ENCODE results near the gene PP2D1. TPM values are rescaled to one million over a fixed set of nuclear protein-coding genes. Genes with fewer than 3 reads are reported as not detected.

The PP2D1 gene
- total and polyA plus RNA-seq, 9 of the 15 experiments (the other 6 are each of a cell fraction or from before 2014, with no cell fraction given) = 0.07 to 0.10 TPM; not detected in 7

- TF ChIP-seq ZNF696 (CRISPR knock-in tag; conservative IDR thresholded peaks at IDR 0.05) (no peak), ZNF408 (CRISPR knock-in tag; IDR thresholded peaks at IDR 0.05; ENCODE audit: low read depth) (no peak), HMG20A (CRISPR knock-in tag; conservative IDR thresholded peaks at IDR 0.05) (no peak), EP400 (IDR thresholded peaks at IDR 0.05) (peak; percentile 77), RBM39 (optimal IDR thresholded peaks at IDR 0.05; ENCODE audit: low read depth, low read length) (no peak), POLR2B (IDR thresholded peaks at IDR 0.05; ENCODE audit: low read depth, partially characterized antibody) (peak; percentile 53), CTCFL (IDR thresholded peaks at IDR 0.05; ENCODE audit: borderline replicate concordance, insufficient read depth, low read depth, low read length, poor library complexity, severe bottlenecking) (peak; percentile 98), ID3 (CRISPR knock-in tag; IDR thresholded peaks at IDR 0.05) (no peak), ID3 (tag; IDR thresholded peaks at IDR 0.05) (no peak), RFX7 (CRISPR knock-in tag; IDR thresholded peaks at IDR 0.05) (no peak), MXI1 (IDR thresholded peaks at IDR 0.05; ENCODE audit: low read depth, low read length) (no peak; the same call in 1 of the 2 replicates), HDAC3 (IDR thresholded peaks at IDR 0.05; ENCODE audit: borderline replicate concordance, partially characterized antibody) (no peak), SRSF7 (optimal IDR thresholded peaks at IDR 0.05; ENCODE audit: low read depth, low read length) (no peak), ZNF407 (IDR thresholded peaks at IDR 0.05; ENCODE audit: low read depth) (no peak), TBL1XR1 (IDR thresholded peaks at IDR 0.05; ENCODE audit: low read length in 2 of 2) (0 out of 4 replicates have a peak, but pooled peaks of 1 of the 2 experiments have one; percentile 42), RBM22 (IDR thresholded peaks at IDR 0.05; ENCODE audit: low read depth, low read length, poor library complexity, severe bottlenecking) (peak; percentile 65), E2F3 (CRISPR knock-in tag; IDR thresholded peaks at IDR 0.05) (no peak), ZNF23 (CRISPR knock-in tag; IDR thresholded peaks at IDR 0.05) (no peak)
Observed at GRCh38 chr3:20039765-20040547, 27.9 kb upstream of the PP2D1 start, which contains the start of gene KAT2B (continued).

Data from K562 (cell line).